Suprapubic skin (tissue), 4 donors: ENCODE measurements around the gene ZBTB3. TPM values are rescaled to one million over a fixed set of nuclear protein-coding genes. Genes with fewer than 3 reads are reported as not detected.
A peak's percentile ranks its signal among the peaks of the same experiment; 100 is the strongest.

Source experiments
- DNase-seq, 2 donors: peaks; one replicate each; pipeline ENCODE4 v3.0.0-alpha.2; 2019; ENCODE audit warnings: low spot score in 2 of 2
- H3K27ac ChIP-seq: fragments of 200-600 bp; sonication (generic); one replicate; pipeline ENCODE4 v1.5.1; 2019
- H3K27me3 ChIP-seq: fragments of 200-600 bp; sonication (generic); one replicate; pipeline ENCODE4 v1.5.1; 2019
- H3K36me3 ChIP-seq: fragments of 200-600 bp; sonication (generic); one replicate; pipeline ENCODE4 v1.5.1; 2019
- H3K4me1 ChIP-seq: fragments of 200-600 bp; sonication (generic); one replicate; pipeline ENCODE4 v1.5.1; 2019
- H3K4me3 ChIP-seq: fragments of 200-600 bp; sonication (generic); one replicate; pipeline ENCODE4 v1.5.1; 2019; ENCODE audit warnings: mild to moderate bottlenecking
- H3K9me3 ChIP-seq: fragments of 200-600 bp; sonication (generic); one replicate; pipeline ENCODE4 v1.5.1; 2019
- CTCF ChIP-seq, 2 donors: fragments of 200-600 bp in 1 of 2; fragments of 450-650 bp in 1 of 2; sonication (generic) in 1 of 2; IDR thresholded peaks; one replicate each; pipeline ENCODE4 v1.5.1; 2016 to 2019; ENCODE audit warnings: antibody characterized with exemption in 2 of 2, mild to moderate bottlenecking in 1 of 2, moderate library complexity in 1 of 2
- EP300 ChIP-seq: sonication (generic); formaldehyde crosslinking; IDR thresholded peaks from one replicate; pipeline ENCODE4 v1.6.1; 2017; ENCODE audit warnings: antibody characterized with exemption
- POLR2A ChIP-seq, 2 donors: fragments of 450-650 bp; IDR thresholded peaks; one replicate each; pipeline ENCODE4 v1.6.1; 2017; ENCODE audit warnings: antibody characterized with exemption in 2 of 2, mild to moderate bottlenecking in 2 of 2, moderate library complexity in 2 of 2
- POLR2AphosphoS5 ChIP-seq, 3 donors: sonication (generic); formaldehyde crosslinking; IDR thresholded peaks; one replicate each; pipeline ENCODE4 v1.6.1; 2017; ENCODE audit warnings: antibody characterized with exemption in 3 of 3
- WGBS: methylation state at CpG from one replicate; pipeline ENCODE4 v1.1.5; 2018; 5-methylcytosine and 5-hydroxymethylcytosine counted together
- total RNA-seq, 4 donors: library from RNA; depleted of rRNA; stranded (reverse); fragments of >200 nt; gene quantifications; one replicate each; pipeline ENCODE4 v1.1.0, GENCODE V29; 2016

Gene ZBTB3
- total RNA-seq, 4 donors from 2014 or later = 10.9 to 32.2 (median 14.3) TPM

- WGBS = 2% methylated on average over 16 of the region's 51 CpGs
Observed at GRCh38 chr11:62786318-62787004, 32.5 kb upstream of the ZBTB3 start.

GRCh38 chr11:62782753-62783152, 28.8 kb upstream of the ZBTB3 start:
- 91% methylated on average over 7 of the region's 7 CpGs for WGBS
- Histone ChIP-seq H3K4me3 (no peak overlapping the region), H3K4me1 (peaks cover 13% of the 10 kb centered on the region), H3K27ac (no peak overlapping the region), H3K36me3 (peaks cover 46% of the 10 kb centered on the region), H3K27me3 (no peaks in the 10 kb centered on the region), H3K9me3 (no peaks in the 10 kb centered on the region)
- TF ChIP-seq POLR2AphosphoS5 (IDR thresholded peaks at IDR 0.05) (no peak), CTCF (IDR thresholded peaks at IDR 0.05) (no peak), POLR2A (IDR thresholded peaks at IDR 0.05) (no peak), EP300 (no peak)
- no peak for DNase-seq

More at GRCh38 chr11:62786318-62787004, 32.5 kb upstream of the ZBTB3 start:
- peaks cover 48% of the 10 kb centered on the region for H3K4me1 ChIP-seq
- H3K27ac ChIP-seq = peak overlapping the region; percentile 95
- peaks cover 29% of the 10 kb centered on the region for H3K36me3 ChIP-seq
- H3K27me3 ChIP-seq = no peaks in the 10 kb centered on the region
- peak; percentile 92 to 93 for DNase-seq
- H3K9me3 ChIP-seq = no peaks in the 10 kb centered on the region
- TF ChIP-seq POLR2AphosphoS5 (IDR thresholded peaks at IDR 0.05) (peak in 2 of 3 donors; percentile 44 to 66), POLR2A (IDR thresholded peaks at IDR 0.05) (no peak), CTCF (IDR thresholded peaks at IDR 0.05) (peak; percentile 89 to 90)
- peak overlapping the region; percentile 84 for H3K4me3 ChIP-seq

GRCh38 chr11:62778441-62778840, 24.5 kb upstream of the ZBTB3 start:
- TF ChIP-seq POLR2AphosphoS5 (IDR thresholded peaks at IDR 0.05) (no peak), CTCF (IDR thresholded peaks at IDR 0.05) (no peak), EP300 (no peak)
- Histone ChIP-seq H3K9me3 (no peaks in the 10 kb centered on the region), H3K27me3 (no peaks in the 10 kb centered on the region), H3K4me3 (no peak overlapping the region), H3K27ac (no peak overlapping the region), H3K36me3 (peaks cover 65% of the 10 kb centered on the region), H3K4me1 (peaks cover 4% of the 10 kb centered on the region)
- DNase-seq = no peak
- 100% methylated on average over 2 of the region's 3 CpGs for WGBS

DNA sequence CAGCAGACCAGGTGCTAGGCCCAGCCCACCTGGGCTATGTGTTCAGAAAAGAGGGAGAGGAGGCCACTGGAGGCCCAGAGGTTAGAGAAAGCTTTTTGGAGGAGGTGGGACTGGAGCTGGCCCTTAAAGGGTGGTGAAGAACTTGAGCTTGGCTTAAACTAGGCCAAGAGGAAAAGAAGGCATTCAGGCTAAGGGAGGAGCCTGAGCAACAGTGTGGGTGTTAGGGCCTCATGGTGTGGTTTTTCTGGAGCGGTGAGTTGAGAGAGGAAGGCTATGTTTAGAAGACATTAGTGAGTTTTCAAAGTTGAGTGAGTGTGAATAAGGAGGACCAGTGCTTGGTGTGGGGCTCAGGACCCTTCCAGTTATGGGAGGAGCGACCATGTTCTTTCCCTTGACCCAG, 23.4 kb upstream of the ZBTB3 start:
- Histone ChIP-seq H3K4me1 (peaks cover 6% of the 10 kb centered on the region), H3K27ac (peak overlapping the region; percentile 23), H3K27me3 (no peaks in the 10 kb centered on the region), H3K36me3 (peaks cover 59% of the 10 kb centered on the region), H3K4me3 (no peak overlapping the region), H3K9me3 (no peaks in the 10 kb centered on the region)
- TF ChIP-seq POLR2A (IDR thresholded peaks at IDR 0.05) (no peak), POLR2AphosphoS5 (IDR thresholded peaks at IDR 0.05) (no peak), EP300 (no peak), CTCF (IDR thresholded peaks at IDR 0.05) (no peak)
- no peak for DNase-seq
- 61% methylated on average over 2 of the region's 2 CpGs for WGBS

GRCh38 chr11:62775646-62776045, 21.7 kb upstream of the ZBTB3 start:
- TF ChIP-seq CTCF (IDR thresholded peaks at IDR 0.05) = no peak
- TF ChIP-seq EP300 = no peak
- TF ChIP-seq POLR2AphosphoS5 (IDR thresholded peaks at IDR 0.05) = no peak
- TF ChIP-seq POLR2A (IDR thresholded peaks at IDR 0.05) = no peak
- peaks cover 48% of the 10 kb centered on the region for H3K36me3 ChIP-seq
- WGBS = 92% methylated on average over 17 of the region's 17 CpGs
- H3K27me3 ChIP-seq = no peaks in the 10 kb centered on the region
- H3K4me1 ChIP-seq = peaks cover 18% of the 10 kb centered on the region
- DNase-seq = no peak
- no peak overlapping the region for H3K4me3 ChIP-seq
- no peaks in the 10 kb centered on the region for H3K9me3 ChIP-seq
- H3K27ac ChIP-seq = no peak overlapping the region
